ENCODE results near the gene CLMP.

CLMP gene

DNA sequence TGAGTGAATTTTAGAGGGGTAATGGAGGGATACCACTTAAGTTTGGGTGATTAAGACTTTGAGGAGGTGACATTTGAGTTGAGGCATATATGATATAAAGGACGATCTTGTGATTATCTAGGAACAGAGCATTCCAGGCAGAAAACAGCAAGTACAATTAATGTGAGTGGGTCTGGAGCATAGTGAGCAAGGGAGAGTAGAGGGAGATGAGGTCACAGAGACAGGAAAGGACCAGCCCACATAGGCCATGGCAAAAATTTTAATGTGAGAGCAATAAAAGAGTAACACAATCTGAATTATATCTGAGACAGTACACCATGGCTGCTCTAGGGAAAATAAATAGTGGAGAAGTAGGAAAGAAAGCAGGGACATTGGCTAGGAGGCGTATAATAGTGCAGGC is 118.6 kb downstream of the CLMP start:
- TF ChIP-seq SIN3A (IDR thresholded peaks at IDR 0.05; ENCODE audit: borderline replicate concordance, insufficient read depth, low read length) = no peak
- TF ChIP-seq FOXP2 (optimal IDR thresholded peaks at IDR 0.05; ENCODE audit: borderline replicate concordance, extremely low read depth, extremely low read length, insufficient read depth) = no peak
- TF ChIP-seq, protein P1, sequence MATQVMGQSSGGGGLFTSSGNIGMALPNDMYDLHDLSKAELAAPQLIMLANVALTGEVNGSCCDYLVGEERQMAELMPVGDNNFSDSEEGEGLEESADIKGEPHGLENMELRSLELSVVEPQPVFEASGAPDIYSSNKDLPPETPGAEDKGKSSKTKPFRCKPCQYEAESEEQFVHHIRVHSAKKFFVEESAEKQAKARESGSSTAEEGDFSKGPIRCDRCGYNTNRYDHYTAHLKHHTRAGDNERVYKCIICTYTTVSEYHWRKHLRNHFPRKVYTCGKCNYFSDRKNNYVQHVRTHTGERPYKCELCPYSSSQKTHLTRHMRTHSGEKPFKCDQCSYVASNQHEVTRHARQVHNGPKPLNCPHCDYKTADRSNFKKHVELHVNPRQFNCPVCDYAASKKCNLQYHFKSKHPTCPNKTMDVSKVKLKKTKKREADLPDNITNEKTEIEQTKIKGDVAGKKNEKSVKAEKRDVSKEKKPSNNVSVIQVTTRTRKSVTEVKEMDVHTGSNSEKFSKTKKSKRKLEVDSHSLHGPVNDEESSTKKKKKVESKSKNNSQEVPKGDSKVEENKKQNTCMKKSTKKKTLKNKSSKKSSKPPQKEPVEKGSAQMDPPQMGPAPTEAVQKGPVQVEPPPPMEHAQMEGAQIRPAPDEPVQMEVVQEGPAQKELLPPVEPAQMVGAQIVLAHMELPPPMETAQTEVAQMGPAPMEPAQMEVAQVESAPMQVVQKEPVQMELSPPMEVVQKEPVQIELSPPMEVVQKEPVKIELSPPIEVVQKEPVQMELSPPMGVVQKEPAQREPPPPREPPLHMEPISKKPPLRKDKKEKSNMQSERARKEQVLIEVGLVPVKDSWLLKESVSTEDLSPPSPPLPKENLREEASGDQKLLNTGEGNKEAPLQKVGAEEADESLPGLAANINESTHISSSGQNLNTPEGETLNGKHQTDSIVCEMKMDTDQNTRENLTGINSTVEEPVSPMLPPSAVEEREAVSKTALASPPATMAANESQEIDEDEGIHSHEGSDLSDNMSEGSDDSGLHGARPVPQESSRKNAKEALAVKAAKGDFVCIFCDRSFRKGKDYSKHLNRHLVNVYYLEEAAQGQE (IDR thresholded peaks at IDR 0.05; ENCODE audit: insufficient read depth in 1 of 2, low read depth in 2 of 2, low read length in 2 of 2) = no peak
- TF ChIP-seq POLR2AphosphoS5 (IDR thresholded peaks at IDR 0.05; ENCODE audit: low read depth, low read length) = no peak
- no peak for TF ChIP-seq TAF1 (IDR thresholded peaks at IDR 0.05; ENCODE audit: borderline replicate concordance, insufficient read depth, low read length)

- TF ChIP-seq, protein P1 (IDR thresholded peaks at IDR 0.05; ENCODE audit: insufficient read depth in 1 of 2, low read depth in 2 of 2, low read length in 2 of 2) = no peak
- no peak for TF ChIP-seq SIN3A (IDR thresholded peaks at IDR 0.05; ENCODE audit: borderline replicate concordance, insufficient read depth, low read length)
- no peak for TF ChIP-seq TAF1 (IDR thresholded peaks at IDR 0.05; ENCODE audit: borderline replicate concordance, insufficient read depth, low read length)
- TF ChIP-seq POLR2AphosphoS5 (IDR thresholded peaks at IDR 0.05; ENCODE audit: low read depth, low read length) = no peak
- TF ChIP-seq FOXP2 (optimal IDR thresholded peaks at IDR 0.05; ENCODE audit: borderline replicate concordance, extremely low read depth, extremely low read length, insufficient read depth) = no peak
Observed at GRCh38 chr11:123073343-123074057, 121.5 kb downstream of the CLMP start.

GRCh38 chr11:123072762-123073161 is 122.3 kb downstream of the CLMP start:
- TF ChIP-seq POLR2AphosphoS5 (IDR thresholded peaks at IDR 0.05; ENCODE audit: low read depth, low read length) (no peak), TAF1 (IDR thresholded peaks at IDR 0.05; ENCODE audit: borderline replicate concordance, insufficient read depth, low read length) (no peak), SIN3A (IDR thresholded peaks at IDR 0.05; ENCODE audit: borderline replicate concordance, insufficient read depth, low read length) (no peak), FOXP2 (optimal IDR thresholded peaks at IDR 0.05; ENCODE audit: borderline replicate concordance, extremely low read depth, extremely low read length, insufficient read depth) (no peak)
- TF ChIP-seq, protein P1 (IDR thresholded peaks at IDR 0.05; ENCODE audit: insufficient read depth in 1 of 2, low read depth in 2 of 2, low read length in 2 of 2) = no peak

GRCh38 chr11:123072332-123072761 is 122.7 kb downstream of the CLMP start:
- no peak for TF ChIP-seq TAF1 (IDR thresholded peaks at IDR 0.05; ENCODE audit: borderline replicate concordance, insufficient read depth, low read length)
- TF ChIP-seq, protein P1 (IDR thresholded peaks at IDR 0.05; ENCODE audit: insufficient read depth in 1 of 2, low read depth in 2 of 2, low read length in 2 of 2) = no peak
- TF ChIP-seq SIN3A (IDR thresholded peaks at IDR 0.05; ENCODE audit: borderline replicate concordance, insufficient read depth, low read length) = no peak
- no peak for TF ChIP-seq FOXP2 (optimal IDR thresholded peaks at IDR 0.05; ENCODE audit: borderline replicate concordance, extremely low read depth, extremely low read length, insufficient read depth)
- no peak for TF ChIP-seq POLR2AphosphoS5 (IDR thresholded peaks at IDR 0.05; ENCODE audit: low read depth, low read length)

All from PFSK-1 (cell line).